ENCODE measurements around the gene NACC1. TPM values are rescaled to one million over a fixed set of nuclear protein-coding genes. Genes with fewer than 3 reads are reported as not detected.

NACC1 gene
- total RNA-seq, 1 experiment from 2014 or later: 126 TPM

GRCh38 chr19:13149628-13150186 is 31.6 kb downstream of the NACC1 start:
- no TSS peak for BruUV-seq (replicated peaks)
- CTCF ChIA-PET: interaction anchor here (0.5 to 1.1 kb wide), 4 partner anchors 29 to 145 kb away, joined by 3 to 4 read pairs (median 3); no protein-coding TSS in a partner anchor
- Histone ChIP-seq H3K9me3 (ENCODE audit: low read depth, low read length, poor library complexity, severe bottlenecking) (no peaks in the 10 kb centered on the region), H3K27ac (ENCODE audit: low read depth, low read length, poor library complexity, severe bottlenecking) (peak overlapping the region; percentile 98), H3K27me3 (replicated peaks; ENCODE audit: insufficient read depth, low read depth, low read length, poor library complexity) (no peaks in the 10 kb centered on the region), H3K4me1 (ENCODE audit: insufficient read depth, low read length, poor library complexity, severe bottlenecking) (peaks cover 3% of the 10 kb centered on the region), H3K36me3 (ENCODE audit: insufficient read depth, low read length, poor library complexity, severe bottlenecking) (peaks cover 15% of the 10 kb centered on the region), H3K4me3 (ENCODE audit: low read depth, low read length, poor library complexity, severe bottlenecking) (peak overlapping the region; percentile 72)
- POLR2A ChIA-PET (ENCODE audit: low non-redundant PET): no interaction called here
- intact Hi-C loops (cut with micrococcal nuclease; ENCODE audit: unreplicated experiment): loop anchor here (2.0 kb wide), 2 partner anchors 15 to 31 kb away; partner anchors contain the start of gene NACC1
- no peak for TF ChIP-seq EZH2 (IDR thresholded peaks at IDR 0.05; ENCODE audit: borderline replicate concordance, low read depth, low read length, poor library complexity, severe bottlenecking)
- TF ChIP-seq CTCF (conservative IDR thresholded peaks at IDR 0.05; ENCODE audit: low read depth, low read length): no peak
- DNase-seq (ENCODE audit: low spot score): peak; percentile 57

- TF ChIP-seq EZH2 (IDR thresholded peaks at IDR 0.05; ENCODE audit: borderline replicate concordance, low read depth, low read length, poor library complexity, severe bottlenecking) (no peak), CTCF (conservative IDR thresholded peaks at IDR 0.05; ENCODE audit: low read depth, low read length) (peak; percentile 55)
- Histone ChIP-seq H3K27me3 (replicated peaks; ENCODE audit: insufficient read depth, low read depth, low read length, poor library complexity) (no peaks in the 10 kb centered on the region), H3K27ac (ENCODE audit: low read depth, low read length, poor library complexity, severe bottlenecking) (peak within 1 kb of the TSS; percentile 98), H3K36me3 (ENCODE audit: insufficient read depth, low read length, poor library complexity, severe bottlenecking) (peaks cover 17% of the 10 kb centered on the region), H3K4me3 (ENCODE audit: low read depth, low read length, poor library complexity, severe bottlenecking) (peak within 1 kb of the TSS; percentile 72), H3K9me3 (ENCODE audit: low read depth, low read length, poor library complexity, severe bottlenecking) (no peaks in the 10 kb centered on the region), H3K4me1 (ENCODE audit: insufficient read depth, low read length, poor library complexity, severe bottlenecking) (peaks cover 6% of the 10 kb centered on the region)
- CTCF ChIA-PET: interaction anchor here (0.5 to 1.1 kb wide), 3 partner anchors 30 to 144 kb away, joined by 3 to 4 read pairs (median 3); no protein-coding TSS in a partner anchor
- intact Hi-C loops (cut with micrococcal nuclease; ENCODE audit: unreplicated experiment): loop anchor here (2.0 kb wide), 2 partner anchors 14 to 32 kb away; partner anchors contain the start of gene NACC1
- DNase-seq (ENCODE audit: low spot score): peak; percentile 97
- POLR2A ChIA-PET (ENCODE audit: low non-redundant PET): no interaction called here
- BruUV-seq (replicated peaks): no TSS peak
Observed at GRCh38 chr19:13150187-13150930, 32.3 kb downstream of the NACC1 start, which contains the start of the genes IER2 and STX10. Gene IER2, plus strand, starts transcription at chr19:13150411. Its CDS starts 2,776 bp downstream, at chr19:13153187. Gene STX10, minus strand, starts transcription at chr19:13150375. Its CDS starts 202 bp downstream, at chr19:13150173.

GRCh38 chr19:13150931-13151604 is 33.0 kb downstream of the NACC1 start:
- DNase-seq (ENCODE audit: low spot score): peak; percentile 49
- ChIA-PET CTCF (no interaction called here), POLR2A (ENCODE audit: low non-redundant PET) (interaction anchor here (0.5 kb wide), 1 partner anchor 330 kb away, joined by 6 read pairs; no protein-coding TSS in a partner anchor)
- no peaks in the 10 kb centered on the region for H3K27me3 ChIP-seq (replicated peaks; ENCODE audit: insufficient read depth, low read depth, low read length, poor library complexity)
- no peaks in the 10 kb centered on the region for H3K9me3 ChIP-seq (ENCODE audit: low read depth, low read length, poor library complexity, severe bottlenecking)
- peaks cover 17% of the 10 kb centered on the region for H3K36me3 ChIP-seq (ENCODE audit: insufficient read depth, low read length, poor library complexity, severe bottlenecking)
- BruUV-seq (replicated peaks): TSS peak; percentile 41
- peak overlapping the region; percentile 72 for H3K4me3 ChIP-seq (ENCODE audit: low read depth, low read length, poor library complexity, severe bottlenecking)
- H3K4me1 ChIP-seq (ENCODE audit: insufficient read depth, low read length, poor library complexity, severe bottlenecking): peaks cover 12% of the 10 kb centered on the region
- no peak for TF ChIP-seq CTCF (conservative IDR thresholded peaks at IDR 0.05; ENCODE audit: low read depth, low read length)
- no peak for TF ChIP-seq EZH2 (IDR thresholded peaks at IDR 0.05; ENCODE audit: borderline replicate concordance, low read depth, low read length, poor library complexity, severe bottlenecking)
- peak overlapping the region; percentile 98 for H3K27ac ChIP-seq (ENCODE audit: low read depth, low read length, poor library complexity, severe bottlenecking)
- intact Hi-C loops (cut with micrococcal nuclease; ENCODE audit: unreplicated experiment): loop anchor here (2.0 kb wide), 2 partner anchors 14 to 32 kb away; partner anchors contain the start of gene NACC1

All from A673 (cell line).